RWPE1 (cell line): Measurements from ENCODE around the gene PAX5.

Experiments
- CTCF ChIA-PET: fragments of 350-600 bp; sonication (Branson Sonifier 250); formaldehyde crosslinking; extraction: SDS; loops from one replicate; lab custom pipeline; 2021; lab: Yijun Ruan, JAX
- POLR2A ChIA-PET: fragments of 400-600 bp; formaldehyde crosslinking; extraction: SDS; loops from one replicate; lab custom pipeline; 2020; ENCODE audit warnings: antibody characterized with exemption; ENCODE audit not compliant: low non-redundant PET; lab: Yijun Ruan, JAX
- DNase-seq: peaks from one replicate; pipeline ENCODE4 v3.0.0; 2012; ENCODE audit warnings: low spot score
- H3K27ac ChIP-seq: fragments of 450-650 bp; 2 replicates; pipeline ENCODE4 v1.5.1; 2017
- CTCF ChIP-seq: fragments of 450-650 bp; conservative IDR thresholded peaks from 2 replicates; pipeline ENCODE4 v1.5.1; 2017; ENCODE audit warnings: low read depth, mild to moderate bottlenecking

PAX5 gene

GRCh38 chr9:36825179-36825578 lies 208.9 kb downstream of the PAX5 start:
- CTCF ChIA-PET = no interaction called here
- POLR2A ChIA-PET = no interaction called here
- no peak for DNase-seq
- TF ChIP-seq CTCF = no peak
- H3K27ac ChIP-seq = no peak overlapping the region

GRCh38 chr9:36823934-36824333 lies 210.1 kb downstream of the PAX5 start:
- TF ChIP-seq CTCF = no peak
- CTCF ChIA-PET = interaction anchor here (0.7 kb wide), 1 partner anchor 14 kb away, joined by 3 read pairs; no protein-coding TSS in a partner anchor
- no peak for DNase-seq
- POLR2A ChIA-PET = no interaction called here
- no peak overlapping the region for H3K27ac ChIP-seq

GRCh38 chr9:36823466-36823865 lies 210.6 kb downstream of the PAX5 start:
- no peak for DNase-seq
- H3K27ac ChIP-seq = no peak overlapping the region
- ChIA-PET POLR2A (no interaction called here), CTCF (no interaction called here)
- TF ChIP-seq CTCF = no peak

- ChIA-PET POLR2A (no interaction called here), CTCF (interaction anchor here (0.9 kb wide), 1 partner anchor 63 kb away, joined by 3 read pairs; no protein-coding TSS in a partner anchor)
- H3K27ac ChIP-seq = no peak overlapping the region
- no peak for DNase-seq
- no peak for TF ChIP-seq CTCF
Measured at GRCh38 chr9:36822201-36822600, 211.9 kb downstream of the PAX5 start.

- TF ChIP-seq CTCF = no peak
- H3K27ac ChIP-seq = no peak overlapping the region
- ChIA-PET CTCF (interaction anchor here (0.6 to 1.2 kb wide), 2 partner anchors 53 to 81 kb away, joined by 3 to 6 read pairs; no protein-coding TSS in a partner anchor), POLR2A (no interaction called here)
- DNase-seq = no peak
Measured at GRCh38 chr9:36820392-36820861, 213.6 kb downstream of the PAX5 start.

GRCh38 chr9:36818965-36819870 lies 214.8 kb downstream of the PAX5 start:
- ChIA-PET CTCF (no interaction called here), POLR2A (no interaction called here)
- no peak for TF ChIP-seq CTCF
- DNase-seq = no peak
- no peak overlapping the region for H3K27ac ChIP-seq
